Gastrocnemius medialis (tissue), 4 donors: ENCODE results near the gene PDE8A.

Experiments used
- POLR2A ChIP-seq, 2 donors: fragments of 450-650 bp; IDR thresholded peaks; one replicate each; pipeline ENCODE4 v1.6.1; 2017; ENCODE audit warnings: antibody characterized with exemption in 2 of 2, mild to moderate bottlenecking in 2 of 2, moderate library complexity in 2 of 2
- TF ChIP-seq, protein P1 (sequence below), 5 experiments: fragments of 450-650 bp in 3 of 5; fragments of 200-600 bp in 2 of 5; sonication (generic) in 2 of 5; IDR thresholded peaks in 4 of 5; conservative IDR thresholded peaks in 1 of 5; 1 replicate in 4 of 5; 2 replicates in 1 of 5; pipeline ENCODE4 v1.5.1; 2016 to 2019; ENCODE audit warnings: antibody characterized with exemption in 5 of 5, mild to moderate bottlenecking in 3 of 5, moderate library complexity in 3 of 5

DNA sequence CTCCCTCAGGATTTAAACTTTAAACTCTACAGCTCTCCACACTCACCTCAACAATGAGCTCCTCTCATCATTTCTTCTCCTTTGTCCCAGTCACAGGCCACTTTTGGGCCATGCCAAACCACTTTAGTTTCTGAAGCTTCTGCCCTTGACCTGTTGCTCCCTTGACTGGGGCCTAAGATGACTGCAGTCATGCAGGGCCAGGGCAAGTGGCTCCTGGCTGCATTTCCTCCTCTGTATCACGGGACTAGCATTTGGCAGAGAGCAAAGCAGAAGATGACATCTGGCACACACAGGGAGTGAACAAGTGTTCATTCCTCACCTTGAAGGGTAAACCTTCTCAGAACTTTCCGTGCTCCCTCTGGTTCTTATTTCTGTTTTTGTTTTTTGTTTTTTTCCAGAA lies 136.9 kb downstream of the PDE8A start:
- TF ChIP-seq, protein P1, sequence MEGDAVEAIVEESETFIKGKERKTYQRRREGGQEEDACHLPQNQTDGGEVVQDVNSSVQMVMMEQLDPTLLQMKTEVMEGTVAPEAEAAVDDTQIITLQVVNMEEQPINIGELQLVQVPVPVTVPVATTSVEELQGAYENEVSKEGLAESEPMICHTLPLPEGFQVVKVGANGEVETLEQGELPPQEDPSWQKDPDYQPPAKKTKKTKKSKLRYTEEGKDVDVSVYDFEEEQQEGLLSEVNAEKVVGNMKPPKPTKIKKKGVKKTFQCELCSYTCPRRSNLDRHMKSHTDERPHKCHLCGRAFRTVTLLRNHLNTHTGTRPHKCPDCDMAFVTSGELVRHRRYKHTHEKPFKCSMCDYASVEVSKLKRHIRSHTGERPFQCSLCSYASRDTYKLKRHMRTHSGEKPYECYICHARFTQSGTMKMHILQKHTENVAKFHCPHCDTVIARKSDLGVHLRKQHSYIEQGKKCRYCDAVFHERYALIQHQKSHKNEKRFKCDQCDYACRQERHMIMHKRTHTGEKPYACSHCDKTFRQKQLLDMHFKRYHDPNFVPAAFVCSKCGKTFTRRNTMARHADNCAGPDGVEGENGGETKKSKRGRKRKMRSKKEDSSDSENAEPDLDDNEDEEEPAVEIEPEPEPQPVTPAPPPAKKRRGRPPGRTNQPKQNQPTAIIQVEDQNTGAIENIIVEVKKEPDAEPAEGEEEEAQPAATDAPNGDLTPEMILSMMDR (IDR thresholded peaks at IDR 0.05 in 4 of 5, conservative IDR thresholded peaks at IDR 0.05 in 1 of 5): no peak
- TF ChIP-seq POLR2A (IDR thresholded peaks at IDR 0.05): no peak
